ENCODE data around the gene RIPOR2. TPM values are rescaled to one million over a fixed set of nuclear protein-coding genes. Genes with fewer than 3 reads are reported as not detected.

The RIPOR2 gene
- total RNA-seq, 1 experiment from 2014 or later, result 5.0 TPM

- Histone ChIP-seq H2AFZ (ENCODE audit: low read length) (no peak overlapping the region), H2BK12ac (ENCODE audit: insufficient read length, low read depth, low read length) (no peak overlapping the region), H4K5ac (ENCODE audit: insufficient read length, low read depth, low read length) (no peak overlapping the region), H3K4ac (ENCODE audit: low read depth, low read length) (no peak overlapping the region), H3K4me1 (ENCODE audit: insufficient read depth, low read length) (no peaks in the 10 kb centered on the region), H3K23me2 (ENCODE audit: insufficient read length, low read depth, low read length, poor library complexity, severe bottlenecking) (no peaks in the 10 kb centered on the region), H3K27ac (ENCODE audit: insufficient read length, low read depth, low read length) (no peak overlapping the region), H3K27me3 (ENCODE audit: insufficient read depth, low read length) (no peaks in the 10 kb centered on the region), H3K56ac (ENCODE audit: insufficient read length, low read depth, low read length) (no peak overlapping the region), H3K79me1 (ENCODE audit: insufficient read depth, low read depth, low read length, poor library complexity, severe bottlenecking) (no peaks in the 10 kb centered on the region), H3K9ac (ENCODE audit: extremely low read depth, insufficient read length, low read length) (no peak overlapping the region), H3T11ph (ENCODE audit: low read length) (no peak overlapping the region), H3K4me2 (ENCODE audit: insufficient read depth, insufficient read length, low read length) (no peak overlapping the region), H2AK5ac (ENCODE audit: insufficient read length, low read length) (no peak overlapping the region), H4K91ac (ENCODE audit: insufficient read length, low read depth, low read length) (no peak overlapping the region), H3K18ac (ENCODE audit: insufficient read length, low read depth, low read length) (no peak overlapping the region), H2BK5ac (ENCODE audit: insufficient read length, low read length) (no peak overlapping the region), H3K14ac (ENCODE audit: insufficient read depth, low read length) (no peak overlapping the region), H2BK20ac (ENCODE audit: low read depth, low read length, poor library complexity, severe bottlenecking) (no peak overlapping the region), H2BK120ac (ENCODE audit: low read depth, low read length, poor library complexity, severe bottlenecking) (no peak overlapping the region), H4K20me1 (ENCODE audit: control insufficient read depth, insufficient read depth, insufficient read length) (no peaks in the 10 kb centered on the region), H2BK15ac (ENCODE audit: low read depth, low read length) (no peak overlapping the region), H3K9me3 (ENCODE audit: control insufficient read depth, low read depth, low read length) (no peaks in the 10 kb centered on the region), H3K79me2 (ENCODE audit: insufficient read depth, low read length) (no peaks in the 10 kb centered on the region), H4K8ac (replicated peaks; ENCODE audit: insufficient read length, low read depth, low read length) (no peak overlapping the region), H3K23ac (ENCODE audit: insufficient read length, low read depth, low read length) (no peak overlapping the region)
- TF ChIP-seq CTCF (conservative IDR thresholded peaks at IDR 0.05), result no peak
- H3K4me1 Mint-ChIP-seq, result peaks cover 20 to 22% of the 10 kb centered on the region in 2 experiments
- H3K27me3 Mint-ChIP-seq (ENCODE audit: low read depth), result no peaks in the 10 kb centered on the region
- no CpG with 5 or more reads among the region's 1 CpG for WGBS (ENCODE audit: extremely low coverage, insufficient read length, low lambda C conversion rate)
- peaks cover 0 to 2% (median 0%) of the 10 kb centered on the region in 3 experiments; a peak in 1 of 7 replicates for H3K36me3 Mint-ChIP-seq (ENCODE audit: insufficient read depth in 1 of 3, low read depth in 3 of 3)
- DNase-seq, result no peak
- no peak overlapping the region for H3K4me3 Mint-ChIP-seq
- peak overlapping the region in 1 of 3 experiments; percentile 31; a peak in 1 of 7 replicates for H3K27ac Mint-ChIP-seq
- H3K9me3 Mint-ChIP-seq, result no peaks in the 10 kb centered on the region
These were observed 103.0 kb downstream of the RIPOR2 start for GRCh38 chr6:24832794-24833193.

Measured in H9 (cell line).